Stimulated activated CD8-positive, alpha-beta memory T cell treated with anti-CD3 and anti-CD28 coated beads, Interleukin-12 subunit alpha, Interleukin-12 subunit beta, amount 100 ng/mL, for 24 hours (primary cell): ENCODE data around the gene ARHGAP26.

ENCODE experiments used
- DNase-seq: peaks from one replicate; pipeline ENCODE4 v3.0.0-alpha.2; 2020; ENCODE audit errors: extremely low read depth

ARHGAP26 gene

DNA sequence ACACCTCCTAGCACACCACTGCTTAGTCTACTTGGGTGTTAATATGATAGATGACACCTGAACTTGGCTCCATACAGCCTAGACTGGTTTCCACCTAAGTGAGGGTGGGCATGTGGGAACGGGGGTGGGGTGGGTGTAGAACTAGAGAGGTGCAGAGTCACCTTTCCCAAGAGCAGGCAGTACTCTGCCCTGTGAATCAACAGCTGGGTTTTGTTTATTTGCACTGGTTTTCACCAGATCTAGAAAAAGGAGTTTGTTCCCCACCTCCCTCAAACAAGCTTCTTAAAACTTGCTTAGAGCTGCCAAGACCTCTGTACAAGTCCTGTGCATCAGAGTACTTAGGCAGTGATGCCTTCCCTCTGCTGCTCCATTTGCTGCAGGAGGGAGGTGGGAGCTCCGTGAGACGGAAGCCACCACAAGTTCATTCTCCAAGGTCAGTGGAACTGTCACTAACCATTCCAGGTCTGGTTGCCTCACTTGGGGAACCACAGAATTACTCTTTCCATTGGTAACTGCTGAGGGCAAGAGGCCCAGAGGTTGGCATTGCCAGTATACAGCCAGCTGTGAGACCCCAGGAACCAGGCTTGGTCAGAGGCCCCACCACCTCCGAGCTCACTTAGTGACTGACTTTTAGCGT is 469.8 kb downstream of the ARHGAP26 start:
- DNase-seq, result no peak

GRCh38 chr5:143241892-143242291 is 471.7 kb downstream of the ARHGAP26 start:
- DNase-seq, result no peak

- DNase-seq, result no peak
These were observed 472.9 kb downstream of the ARHGAP26 start for GRCh38 chr5:143243103-143243502.

GRCh38 chr5:143244000-143244736 is 474.0 kb downstream of the ARHGAP26 start:
- no peak for DNase-seq

- no peak for DNase-seq
These were observed 474.8 kb downstream of the ARHGAP26 start for GRCh38 chr5:143244990-143245389.

DNA sequence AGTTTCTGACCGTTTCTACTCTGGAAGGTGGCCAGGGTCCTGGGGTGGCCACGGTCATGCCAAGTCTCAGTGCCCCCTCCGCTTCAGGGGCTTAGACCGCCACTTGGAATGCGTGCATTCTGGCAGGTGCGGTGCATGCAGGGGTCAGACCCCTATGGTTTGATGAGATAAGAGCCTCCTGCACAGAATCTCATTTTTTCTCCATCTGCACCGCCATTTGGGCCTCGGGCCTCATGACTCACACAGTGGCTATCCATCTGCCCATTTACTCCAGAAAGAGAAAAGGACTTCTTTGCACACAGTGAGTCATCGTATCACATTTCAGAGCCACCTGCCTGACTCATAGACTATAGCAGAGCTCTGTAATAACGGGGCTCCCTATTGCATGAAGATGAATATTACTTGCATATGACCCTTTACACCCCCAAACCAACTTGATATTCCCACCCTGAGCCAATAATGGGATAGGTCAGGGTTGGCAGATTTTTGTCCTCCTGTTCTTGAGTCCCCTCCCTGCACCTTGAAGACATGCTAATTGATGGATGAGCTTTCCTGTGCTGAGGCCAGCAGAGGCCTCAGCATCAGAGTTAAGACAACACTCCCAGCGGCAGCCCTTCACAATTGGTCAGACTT is 475.9 kb downstream of the ARHGAP26 start:
- no peak for DNase-seq

GRCh38 chr5:143247134-143247815 is 477.1 kb downstream of the ARHGAP26 start:
- DNase-seq, result no peak

DNA sequence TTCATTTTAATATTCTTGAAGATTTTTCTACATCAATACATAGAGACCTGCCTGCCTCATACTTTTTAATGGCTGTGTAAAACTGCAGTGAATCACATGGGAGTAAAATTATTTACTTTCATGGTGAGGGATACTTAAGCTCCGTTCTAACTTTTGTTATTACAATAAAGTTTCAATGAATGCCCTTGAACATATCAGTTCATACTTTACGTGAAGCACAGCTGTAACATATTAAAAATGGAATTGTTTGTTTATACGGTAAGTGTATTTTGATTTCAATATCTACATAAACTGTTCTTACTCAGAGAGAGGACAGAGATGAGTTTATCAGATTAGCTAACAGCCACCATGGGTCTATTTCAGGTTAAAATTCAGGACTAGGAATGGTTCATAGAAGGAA is 478.2 kb downstream of the ARHGAP26 start:
- DNase-seq, result no peak

DNA sequence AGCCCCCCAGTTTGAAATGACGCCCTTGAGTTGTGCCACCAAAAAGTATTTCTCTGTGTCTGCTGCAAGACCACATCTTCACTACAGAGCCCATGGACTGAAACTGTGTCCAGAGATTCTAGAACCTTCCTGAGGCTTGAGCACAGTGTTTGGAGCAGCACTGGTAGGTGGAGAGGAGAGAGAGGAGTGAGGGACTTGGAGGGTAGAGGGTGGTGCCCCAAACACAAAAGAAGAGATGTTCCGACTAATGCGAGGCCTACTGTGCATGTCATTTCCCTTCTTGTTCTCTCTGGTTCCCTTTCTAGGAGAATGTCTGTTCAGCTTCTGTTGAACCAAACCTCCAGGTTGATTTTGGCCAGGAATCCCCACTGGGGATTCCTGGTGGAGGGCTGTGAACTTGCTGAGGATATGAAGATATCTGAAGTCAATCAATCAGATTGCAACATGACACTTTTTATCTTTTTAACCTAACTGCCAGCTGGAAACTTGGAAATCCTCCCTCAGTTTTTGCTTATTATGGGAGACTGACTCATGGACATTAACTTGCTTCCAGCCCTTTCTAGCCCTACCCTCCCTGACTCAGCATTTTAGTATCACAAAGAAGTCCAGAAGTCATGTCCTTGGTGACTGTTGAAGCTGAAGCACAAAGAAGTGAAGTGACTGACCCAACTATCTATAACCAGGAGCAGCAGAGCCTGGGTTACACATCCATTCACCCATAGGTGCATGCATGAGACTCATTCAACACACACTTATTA is 478.8 kb downstream of the ARHGAP26 start:
- no peak for DNase-seq

DNA sequence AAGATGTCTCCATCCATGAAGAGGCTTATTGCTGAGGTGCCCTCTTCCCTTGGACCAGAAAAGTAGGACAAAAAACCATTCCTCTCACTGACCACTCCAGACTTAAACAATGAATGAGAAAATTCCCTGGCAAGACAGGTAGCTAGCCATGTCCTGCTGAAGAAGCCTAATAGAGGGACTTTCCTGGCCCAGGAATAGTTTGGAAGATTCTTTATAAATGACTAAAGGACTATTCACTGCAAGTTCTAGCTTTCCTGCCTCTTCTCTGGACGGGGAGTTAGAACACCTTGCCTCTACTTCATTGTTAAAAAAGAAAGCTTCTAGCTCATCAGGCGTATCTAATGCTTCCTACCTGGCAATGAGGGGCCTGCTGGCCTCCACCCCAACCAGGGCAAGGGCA is 479.7 kb downstream of the ARHGAP26 start:
- no peak for DNase-seq

- DNase-seq, result no peak
These were observed 481.0 kb downstream of the ARHGAP26 start for GRCh38 chr5:143251190-143251589.

- no peak for DNase-seq
These were observed 481.8 kb downstream of the ARHGAP26 start for GRCh38 chr5:143251946-143252345.

GRCh38 chr5:143254819-143255218 is 484.6 kb downstream of the ARHGAP26 start:
- no peak for DNase-seq

DNA sequence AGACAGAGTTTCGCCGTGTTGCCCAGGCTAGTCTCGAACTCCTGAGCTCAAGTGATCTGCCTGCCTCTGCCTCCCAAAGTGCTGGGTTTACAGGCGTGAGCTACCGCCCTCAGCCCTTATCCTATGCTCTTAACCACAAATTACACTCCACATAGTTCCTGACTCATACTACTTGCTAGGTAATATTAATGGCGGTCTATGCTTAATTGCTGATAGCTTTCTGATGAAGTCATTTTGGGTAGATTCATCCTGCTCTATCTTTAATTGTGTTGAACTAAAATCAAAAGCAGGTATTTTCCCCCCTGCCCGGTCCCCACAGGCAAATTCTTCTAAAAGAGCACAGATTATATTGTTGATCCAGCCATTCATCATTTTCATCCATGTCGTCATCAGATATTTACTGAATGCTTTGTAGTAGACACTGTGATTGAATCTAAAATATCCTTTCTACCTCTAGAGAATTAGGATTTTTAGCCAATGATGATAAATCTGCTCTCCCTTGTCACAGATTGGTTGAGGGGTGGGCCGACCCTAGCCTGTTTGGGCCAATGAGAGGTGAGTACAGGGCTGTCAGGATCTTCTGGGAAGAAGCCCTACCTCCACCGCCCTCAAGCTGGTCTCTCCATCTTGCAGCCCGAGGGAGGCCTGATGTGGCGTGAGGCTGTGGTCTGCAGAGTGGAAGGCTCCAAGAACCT is 488.5 kb downstream of the ARHGAP26 start:
- no peak for DNase-seq

DNA sequence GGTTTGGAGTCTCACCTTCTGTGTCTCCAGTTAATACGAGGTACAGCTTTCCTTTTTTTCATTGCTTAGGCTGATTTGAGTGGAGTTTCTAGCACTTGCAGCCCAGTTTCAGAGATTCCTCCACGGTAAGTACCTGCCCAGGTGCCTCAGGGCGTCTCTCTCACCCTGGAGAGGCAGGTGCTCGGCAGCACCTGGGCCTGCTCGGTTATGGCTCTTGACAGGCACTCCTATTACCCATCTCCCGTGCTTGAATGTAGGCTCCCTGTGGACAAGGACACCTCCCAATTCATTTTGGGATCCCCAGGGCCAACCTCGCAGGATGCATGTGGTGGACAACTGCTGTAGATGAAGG is 489.1 kb downstream of the ARHGAP26 start:
- DNase-seq, result no peak

GRCh38 chr5:143261748-143262392 is 491.7 kb downstream of the ARHGAP26 start:
- no peak for DNase-seq

DNA sequence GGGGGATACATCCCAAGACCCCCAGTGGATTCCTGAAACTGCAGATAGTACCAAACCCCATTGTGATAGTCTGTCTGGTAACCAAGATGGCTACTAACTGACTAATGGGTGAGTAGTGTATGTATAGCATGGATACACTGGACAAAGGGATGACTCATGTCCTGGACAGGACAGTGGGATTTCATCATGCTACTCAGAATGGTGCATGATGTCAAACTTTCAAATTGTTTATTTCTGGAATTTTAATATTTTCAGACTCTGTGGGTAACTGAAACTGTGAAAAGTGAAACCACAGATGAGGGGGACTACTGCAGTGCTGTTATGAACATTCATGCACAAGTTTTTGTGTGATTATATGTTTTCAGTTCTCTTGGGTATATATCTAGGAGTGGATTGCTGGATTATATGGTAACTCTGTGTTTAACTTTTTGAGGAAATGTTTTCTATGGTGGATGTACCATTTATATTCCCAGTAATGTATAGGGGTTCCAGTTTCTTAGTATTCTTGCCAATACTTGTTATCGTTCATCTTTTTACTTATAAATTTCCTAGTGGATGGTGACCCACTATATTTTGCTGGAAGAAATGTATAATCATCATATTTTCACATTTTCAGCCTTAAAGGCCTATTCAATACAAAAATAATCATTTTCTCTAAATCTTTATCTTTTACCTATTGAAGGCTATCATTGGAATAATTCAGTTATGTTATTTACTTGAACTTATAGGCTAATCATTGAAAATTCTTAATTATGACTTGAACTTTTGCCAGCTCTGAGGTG is 492.4 kb downstream of the ARHGAP26 start:
- no peak for DNase-seq

DNA sequence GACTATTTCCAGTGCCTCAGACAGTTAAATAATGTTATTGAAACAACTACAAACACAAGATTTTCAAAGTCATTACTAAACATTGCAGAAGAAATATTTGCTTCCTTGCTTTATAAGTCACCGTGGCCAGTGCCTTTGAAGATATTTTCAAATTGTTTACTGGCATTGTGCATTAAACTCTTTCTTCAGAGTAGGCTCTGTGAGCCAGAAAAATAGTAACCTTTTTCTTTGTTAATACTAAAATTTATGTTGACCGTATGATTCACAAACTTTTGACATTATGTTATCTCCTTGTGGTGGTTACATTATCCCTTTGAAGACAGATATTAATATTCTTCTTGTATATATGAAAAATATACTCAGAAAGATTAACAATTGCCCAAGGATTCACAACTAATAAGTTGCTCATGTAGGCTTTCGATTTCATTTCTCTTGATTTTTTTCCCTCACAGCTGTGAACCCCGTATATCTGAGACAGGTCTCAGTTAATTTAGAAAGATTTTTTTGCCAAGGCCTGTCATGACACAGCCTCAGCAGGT is 493.2 kb downstream of the ARHGAP26 start:
- DNase-seq, result no peak

GRCh38 chr5:143265995-143266394 is 495.8 kb downstream of the ARHGAP26 start:
- no peak for DNase-seq

DNA sequence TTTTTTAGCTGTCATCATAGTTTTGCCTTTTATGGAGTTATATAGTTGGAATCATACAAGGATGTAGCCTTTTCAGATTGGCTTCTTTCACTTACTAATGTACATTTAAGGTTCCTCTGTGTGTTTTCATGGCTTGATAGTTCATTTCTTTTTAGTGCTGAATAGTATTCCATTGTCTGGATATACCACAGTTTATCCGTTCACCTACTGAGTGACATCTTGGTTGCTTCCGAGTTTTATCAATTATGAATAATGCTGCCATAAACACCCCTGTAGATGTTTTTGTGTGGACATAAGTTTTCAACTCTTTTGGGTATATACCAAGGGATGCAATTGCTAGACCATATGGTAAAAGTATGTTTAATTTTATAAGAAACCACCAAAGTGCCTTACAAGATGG is 497.0 kb downstream of the ARHGAP26 start:
- DNase-seq, result no peak
